ENCODE data around the gene KCNK7. TPM values are rescaled to one million over a fixed set of nuclear protein-coding genes. Genes with fewer than 3 reads are reported as not detected.

KCNK7 gene
- total RNA-seq, 3 donors from 2014 or later (not counting 1 experiment from before 2014, with no cell fraction given), result 6.3 to 11.2 (median 7.1) TPM

DNA sequence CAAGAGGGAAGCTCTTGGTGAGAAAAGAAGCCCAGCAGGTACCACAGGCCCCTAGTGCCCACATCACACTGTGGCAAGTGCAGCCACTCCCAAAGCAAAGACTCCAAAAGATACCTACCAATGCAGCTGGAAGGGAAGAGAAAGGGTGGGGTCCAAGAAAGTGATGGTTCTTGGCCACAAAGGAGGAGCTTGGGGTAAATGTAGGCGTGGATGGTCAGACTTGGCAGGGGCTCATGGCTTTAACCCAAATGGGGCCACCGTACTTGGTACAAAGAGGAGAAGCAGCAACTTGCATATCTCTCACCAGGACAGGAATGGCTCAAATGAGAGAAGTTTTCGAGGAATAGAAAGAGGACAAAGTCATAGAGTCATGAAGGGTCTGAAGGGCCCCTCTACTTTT is 13.6 kb upstream of the KCNK7 start:
- Histone ChIP-seq H3K27ac (ENCODE audit: low read length) (no peak overlapping the region), H3K4me1 (ENCODE audit: control insufficient read depth, insufficient read depth, low read length) (peaks cover 42% of the 10 kb centered on the region), H3K27me3 (ENCODE audit: control insufficient read depth, insufficient read depth, low read length) (no peaks in the 10 kb centered on the region), H3K36me3 (ENCODE audit: control insufficient read depth, insufficient read depth, low read length) (peaks cover 39% of the 10 kb centered on the region), H3K9me3 (ENCODE audit: control insufficient read depth, insufficient read depth, low read length) (no peaks in the 10 kb centered on the region), H3K4me3 (ENCODE audit: low read length) (no peak overlapping the region)
- peaks cover 27 to 48% of the 10 kb centered on the region in 2 donors for H3K4me1 Mint-ChIP-seq
- H3K27ac Mint-ChIP-seq, result peak overlapping the region; percentile 71 to 97
- DNase-seq (no peak), ATAC-seq (no peak)
- 70% methylated on average over 3 of the region's 3 CpGs for WGBS (ENCODE audit: insufficient coverage)
- intact Hi-C loops (cut with micrococcal nuclease), result no loop called here
- no peaks in the 10 kb centered on the region for H3K9me3 Mint-ChIP-seq
- no peaks in the 10 kb centered on the region for H3K36me3 Mint-ChIP-seq
- TF ChIP-seq, protein P1, sequence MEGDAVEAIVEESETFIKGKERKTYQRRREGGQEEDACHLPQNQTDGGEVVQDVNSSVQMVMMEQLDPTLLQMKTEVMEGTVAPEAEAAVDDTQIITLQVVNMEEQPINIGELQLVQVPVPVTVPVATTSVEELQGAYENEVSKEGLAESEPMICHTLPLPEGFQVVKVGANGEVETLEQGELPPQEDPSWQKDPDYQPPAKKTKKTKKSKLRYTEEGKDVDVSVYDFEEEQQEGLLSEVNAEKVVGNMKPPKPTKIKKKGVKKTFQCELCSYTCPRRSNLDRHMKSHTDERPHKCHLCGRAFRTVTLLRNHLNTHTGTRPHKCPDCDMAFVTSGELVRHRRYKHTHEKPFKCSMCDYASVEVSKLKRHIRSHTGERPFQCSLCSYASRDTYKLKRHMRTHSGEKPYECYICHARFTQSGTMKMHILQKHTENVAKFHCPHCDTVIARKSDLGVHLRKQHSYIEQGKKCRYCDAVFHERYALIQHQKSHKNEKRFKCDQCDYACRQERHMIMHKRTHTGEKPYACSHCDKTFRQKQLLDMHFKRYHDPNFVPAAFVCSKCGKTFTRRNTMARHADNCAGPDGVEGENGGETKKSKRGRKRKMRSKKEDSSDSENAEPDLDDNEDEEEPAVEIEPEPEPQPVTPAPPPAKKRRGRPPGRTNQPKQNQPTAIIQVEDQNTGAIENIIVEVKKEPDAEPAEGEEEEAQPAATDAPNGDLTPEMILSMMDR (IDR thresholded peaks at IDR 0.05), result no peak
- peak overlapping the region; percentile 26 for H3K4me3 Mint-ChIP-seq
- no peaks in the 10 kb centered on the region for H3K27me3 Mint-ChIP-seq (ENCODE audit: low read depth in 2 of 2)

DNA sequence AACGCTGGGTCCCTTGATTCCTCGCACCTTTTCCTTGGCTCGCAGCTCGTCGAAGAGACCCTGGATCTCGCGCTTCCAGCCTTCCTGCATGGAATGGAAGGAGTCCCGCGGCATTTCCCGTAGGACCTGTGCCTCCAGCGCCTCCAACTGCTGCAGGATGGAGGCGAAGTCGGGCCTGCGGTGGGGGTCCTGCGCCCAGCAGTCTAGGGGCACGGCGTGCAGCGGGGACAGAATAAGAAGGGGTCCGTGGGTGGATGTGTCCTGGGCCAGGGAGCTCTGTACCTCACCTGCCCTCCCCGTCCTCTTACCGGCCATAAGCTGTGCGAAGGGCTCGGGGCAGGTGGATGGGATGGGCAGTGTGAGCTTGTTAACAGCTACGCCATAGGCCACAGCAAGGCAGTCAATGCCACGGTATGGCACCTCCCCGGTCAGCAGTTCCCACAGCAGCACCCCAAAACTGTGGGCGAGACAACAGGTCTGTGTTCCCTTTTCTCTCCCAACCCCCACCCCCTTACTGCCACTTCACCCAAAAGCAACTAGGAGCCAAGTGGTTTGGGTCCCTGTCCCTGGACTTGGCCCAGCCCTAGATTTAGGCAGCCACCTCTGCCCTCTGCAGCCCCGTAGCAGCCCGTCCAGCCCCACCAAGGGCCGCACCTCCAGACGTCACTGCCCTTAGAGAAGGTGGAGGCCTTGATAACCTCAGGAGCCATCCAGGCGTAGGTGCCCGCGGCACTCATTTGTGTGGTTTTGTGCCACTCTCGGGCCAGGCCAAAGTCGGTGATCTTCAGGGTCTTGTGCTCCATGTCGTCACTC is 12.2 kb upstream of the KCNK7 start:
- no peak overlapping the region for H3K4me3 Mint-ChIP-seq
- WGBS (ENCODE audit: insufficient coverage), result 96% methylated on average over 37 of the region's 37 CpGs
- Histone ChIP-seq H3K9me3 (ENCODE audit: control insufficient read depth, insufficient read depth, low read length) (no peaks in the 10 kb centered on the region), H3K36me3 (ENCODE audit: control insufficient read depth, insufficient read depth, low read length) (peaks cover 48% of the 10 kb centered on the region), H3K27ac (ENCODE audit: low read length) (no peak overlapping the region), H3K4me1 (ENCODE audit: control insufficient read depth, insufficient read depth, low read length) (peaks cover 32% of the 10 kb centered on the region), H3K4me3 (ENCODE audit: low read length) (no peak overlapping the region), H3K27me3 (ENCODE audit: control insufficient read depth, insufficient read depth, low read length) (no peaks in the 10 kb centered on the region)
- no peaks in the 10 kb centered on the region for H3K9me3 Mint-ChIP-seq
- H3K27me3 Mint-ChIP-seq (ENCODE audit: low read depth in 2 of 2), result no peaks in the 10 kb centered on the region
- DNase-seq, result no peak
- no peak for ATAC-seq
- H3K4me1 Mint-ChIP-seq, result peaks cover 27 to 38% of the 10 kb centered on the region in 2 donors
- H3K27ac Mint-ChIP-seq, result no peak overlapping the region
- TF ChIP-seq, protein P1 (IDR thresholded peaks at IDR 0.05), result no peak
- H3K36me3 Mint-ChIP-seq, result no peaks in the 10 kb centered on the region
- intact Hi-C loops (cut with micrococcal nuclease), result no loop called here

DNA sequence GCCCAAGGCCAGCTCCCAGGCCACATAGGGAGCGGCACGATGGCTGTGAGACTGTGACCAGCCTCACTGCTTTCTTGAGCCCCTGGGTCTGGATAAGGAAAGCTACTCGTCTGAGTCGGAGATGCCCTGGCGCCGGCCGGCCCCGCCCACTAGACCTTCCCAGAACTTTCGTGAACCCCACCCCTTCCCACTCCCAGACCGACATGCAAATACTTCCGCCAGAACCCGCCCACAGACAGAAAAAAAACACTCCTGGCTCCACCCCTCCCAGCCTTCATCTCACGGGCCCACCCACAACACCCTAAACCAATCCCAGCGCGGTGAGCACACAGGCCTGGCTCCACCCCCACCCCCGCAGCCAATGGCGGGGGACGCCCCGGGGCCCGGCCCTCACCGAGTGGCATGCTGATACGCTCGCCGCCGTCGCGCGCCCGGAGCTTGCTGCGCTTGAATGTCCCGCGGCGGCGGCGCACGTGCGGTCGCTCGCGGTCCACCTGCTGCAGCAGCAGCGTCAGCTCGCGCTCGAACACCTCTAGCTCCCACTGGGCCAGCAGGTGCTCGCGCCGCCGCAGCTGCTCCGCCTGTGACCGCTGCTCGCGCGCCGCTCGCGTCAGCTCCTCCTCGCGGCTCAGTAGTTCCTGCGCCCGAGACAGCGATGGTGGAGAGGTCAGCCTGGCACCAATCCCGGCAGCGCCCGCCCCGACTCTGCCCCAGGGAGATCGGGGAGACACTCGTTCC is 11.4 kb upstream of the KCNK7 start:
- H3K27ac ChIP-seq (ENCODE audit: low read length), result no peak overlapping the region
- no peaks in the 10 kb centered on the region for H3K9me3 ChIP-seq (ENCODE audit: control insufficient read depth, insufficient read depth, low read length)
- H3K27me3 Mint-ChIP-seq (ENCODE audit: low read depth in 2 of 2), result no peaks in the 10 kb centered on the region
- no peak overlapping the region for H3K4me3 Mint-ChIP-seq
- no peaks in the 10 kb centered on the region for H3K36me3 Mint-ChIP-seq
- H3K9me3 Mint-ChIP-seq, result no peaks in the 10 kb centered on the region
- H3K27me3 ChIP-seq (ENCODE audit: control insufficient read depth, insufficient read depth, low read length), result no peaks in the 10 kb centered on the region
- peaks cover 24% of the 10 kb centered on the region for H3K4me1 ChIP-seq (ENCODE audit: control insufficient read depth, insufficient read depth, low read length)
- DNase-seq (no peak), ATAC-seq (peak in 1 of 3 donors; percentile 26)
- intact Hi-C loops (cut with micrococcal nuclease), result no loop called here
- H3K27ac Mint-ChIP-seq, result no peak overlapping the region
- 96% methylated on average over 67 of the region's 67 CpGs for WGBS (ENCODE audit: insufficient coverage)
- TF ChIP-seq, protein P1 (IDR thresholded peaks at IDR 0.05), result no peak
- peaks cover 48% of the 10 kb centered on the region for H3K36me3 ChIP-seq (ENCODE audit: control insufficient read depth, insufficient read depth, low read length)
- H3K4me1 Mint-ChIP-seq, result peaks cover 22 to 31% of the 10 kb centered on the region in 2 donors
- H3K4me3 ChIP-seq (ENCODE audit: low read length), result no peak overlapping the region
